Activated CD4-positive, alpha-beta T cell treated with anti-CD3 and anti-CD28 coated beads, Interleukin-2, Interleukin-6, amounts not matched to agents 100 ng/mL and 50 ng/mL, durations not matched to agents 16 hours and 8 hours (primary cell): ENCODE measurements around the gene WDR49.
"Not testable (repeated sequence)": the region's sequence is repeated elsewhere in the genome, so short reads cannot be mapped to it uniquely, and the experiment has no call there.

Source experiments
- DNase-seq: peaks from one replicate; pipeline ENCODE4 v3.0.0-alpha.2; 2020

The WDR49 gene

DNA sequence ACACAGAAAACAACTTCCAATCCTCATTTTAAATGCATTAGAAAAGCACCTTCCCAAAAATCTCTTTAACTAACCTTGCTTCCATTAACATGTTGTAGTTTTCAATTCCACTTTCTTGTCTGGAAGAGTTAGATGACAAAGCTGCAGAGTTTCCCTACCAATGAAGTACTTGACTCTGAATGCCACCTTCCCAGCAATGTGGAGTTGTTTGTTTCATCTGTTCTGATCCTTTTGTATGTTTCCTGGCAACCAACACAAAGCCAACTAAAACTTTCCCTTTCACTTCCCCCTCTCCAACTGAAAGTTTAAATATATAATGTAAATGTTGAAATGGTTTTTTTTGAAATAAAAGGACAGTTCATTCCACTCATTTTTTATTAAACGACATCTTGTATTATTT is at the start of gene WDR49:
Gene WDR49, minus strand, starts transcription at position 183 of the 400 bp plus-strand sequence. CDS start 517 bp downstream, outside the sequence.
- no peak for DNase-seq

DNA sequence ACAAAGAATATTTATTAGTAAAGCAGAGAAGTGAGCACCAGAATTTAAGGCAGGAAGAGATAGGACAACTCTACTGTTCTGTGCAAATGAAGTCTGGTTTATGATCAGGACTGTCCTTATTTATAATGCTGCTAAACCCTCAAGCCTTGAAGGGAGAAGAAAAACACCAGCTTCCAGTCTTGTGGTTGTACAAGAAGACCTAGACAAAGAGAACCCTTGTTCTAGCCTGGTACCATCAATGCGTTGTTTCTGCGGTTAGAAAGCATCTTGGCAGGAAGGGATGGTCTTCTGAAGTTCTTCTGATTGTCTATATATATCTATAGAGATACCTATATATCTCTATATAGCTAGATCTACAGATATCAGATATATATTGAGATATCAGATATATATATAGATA is 47.2 kb upstream of the WDR49 start:
- no peak for DNase-seq

GRCh38 chr3:167700046-167700445 is 46.3 kb upstream of the WDR49 start:
- no peak for DNase-seq

GRCh38 chr3:167694121-167694520 is 40.4 kb upstream of the WDR49 start:
- no peak for DNase-seq

- peak; percentile 82 for DNase-seq
Measured at GRCh38 chr3:167691366-167691765, 37.6 kb upstream of the WDR49 start.

DNA sequence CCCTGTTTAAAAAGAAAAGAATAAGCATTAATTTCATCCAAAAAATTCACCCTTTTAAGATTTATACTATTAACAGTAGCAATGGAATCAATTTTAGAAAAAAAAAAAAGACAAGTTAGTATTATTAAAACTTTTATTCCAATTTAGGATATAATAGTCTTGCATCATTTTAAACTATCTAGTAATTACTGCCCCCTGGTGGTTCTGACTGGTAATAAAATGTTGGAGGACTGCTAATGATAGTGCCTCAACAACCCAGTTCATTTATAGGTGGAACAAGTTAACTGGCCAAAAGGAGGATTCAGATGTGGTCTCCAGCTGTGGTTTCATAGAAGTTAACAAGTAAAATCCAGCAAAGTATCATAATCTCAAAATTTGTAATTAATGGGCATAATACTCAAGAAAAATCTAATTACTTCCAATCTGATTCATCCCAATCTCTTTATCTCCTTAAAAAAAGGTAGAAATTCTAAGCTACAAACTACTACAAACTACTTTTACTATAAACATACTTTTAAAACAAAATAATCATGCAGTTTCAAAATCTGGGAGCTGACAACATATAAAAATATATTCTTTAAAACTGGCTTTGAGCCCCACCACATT is 30.7 kb upstream of the WDR49 start:
- peak; percentile 77 for DNase-seq

GRCh38 chr3:167679526-167679925 is 25.8 kb upstream of the WDR49 start:
- DNase-seq = no peak

DNA sequence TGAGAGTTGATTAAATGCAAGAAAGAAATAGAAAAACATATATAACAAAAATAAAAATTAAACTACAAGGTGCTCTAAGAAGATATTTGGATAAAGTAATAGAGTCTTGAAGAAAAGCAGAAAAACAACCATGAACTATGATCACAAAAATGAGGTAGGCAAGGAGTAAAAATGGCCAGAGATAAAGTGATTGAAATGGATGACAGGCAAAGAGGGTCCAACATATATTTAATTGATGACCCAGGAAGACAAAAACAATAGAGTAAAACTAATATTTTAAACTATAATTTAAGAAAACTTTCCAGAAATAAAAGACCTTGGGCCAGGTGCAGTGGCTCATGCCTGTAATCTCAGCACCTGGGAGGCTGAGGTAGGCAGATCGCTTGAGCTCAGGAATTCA is 22.1 kb upstream of the WDR49 start:
- no peak for DNase-seq

DNA sequence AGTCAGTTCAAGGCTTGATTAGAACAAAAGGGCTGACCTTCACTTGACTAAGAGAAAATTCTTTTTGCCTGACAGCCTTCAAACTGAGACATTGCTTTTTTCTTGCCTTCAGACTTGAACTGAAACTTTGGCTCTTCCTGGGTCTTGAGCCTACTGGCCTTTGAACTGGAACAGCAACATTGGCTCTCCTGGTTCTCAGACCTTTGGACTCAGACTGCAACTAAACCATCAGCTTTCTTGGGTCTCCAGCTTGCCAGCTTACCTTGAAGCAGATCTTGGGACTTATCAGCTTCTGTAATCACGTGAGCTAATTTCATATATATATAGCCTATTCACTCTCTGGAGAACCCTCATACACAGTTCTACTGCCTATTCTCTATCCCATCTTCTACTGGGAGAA is 19.5 kb upstream of the WDR49 start:
- no peak for DNase-seq

DNA sequence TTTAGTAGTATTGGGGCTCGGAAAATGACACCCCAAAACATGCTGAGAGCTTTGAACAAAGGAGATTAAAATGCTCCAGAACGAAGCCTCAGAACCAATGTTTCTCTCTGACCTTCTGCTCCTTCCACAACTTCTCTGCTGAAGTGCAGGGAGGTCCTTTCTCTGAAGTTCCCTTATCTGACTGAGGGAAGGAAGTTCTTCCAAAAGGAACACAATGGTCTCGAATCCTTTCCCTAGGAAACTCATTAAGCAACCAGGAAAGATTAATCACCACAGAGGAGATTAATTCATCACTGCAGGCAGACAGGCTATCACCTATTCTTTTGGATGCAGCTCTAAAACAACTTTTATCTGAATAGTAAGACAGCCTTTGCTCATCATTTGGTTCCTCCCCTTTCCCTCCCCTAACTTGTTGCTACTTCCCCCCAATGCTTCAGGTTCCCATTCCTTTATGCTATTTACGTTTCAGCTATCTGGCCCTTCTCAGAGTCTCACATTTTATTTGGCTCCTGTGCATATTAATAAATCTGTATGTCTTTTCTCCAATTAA is 18.2 kb upstream of the WDR49 start:
- DNase-seq = no peak

DNA sequence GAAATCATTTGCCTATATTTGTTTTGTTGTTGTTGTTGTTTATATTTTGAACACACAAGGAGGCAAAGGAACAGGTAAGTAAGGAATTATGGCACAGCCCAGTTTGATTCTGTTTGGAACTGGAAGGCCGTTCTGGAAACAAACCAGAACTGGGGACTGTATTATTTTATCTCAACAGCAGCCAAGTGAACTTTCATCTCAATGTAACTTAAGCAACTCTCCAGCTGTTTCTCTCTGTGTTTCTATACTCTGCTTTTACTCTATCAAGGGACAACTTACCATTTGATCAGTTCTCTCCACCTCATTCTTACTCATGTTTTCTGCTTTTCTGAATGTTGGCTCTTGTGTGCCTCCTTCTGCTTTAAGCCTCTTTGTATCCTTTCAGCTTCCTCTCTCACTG is 16.0 kb upstream of the WDR49 start:
- DNase-seq = no peak

GRCh38 chr3:167668651-167669050 is 14.9 kb upstream of the WDR49 start:
- DNase-seq = no peak

GRCh38 chr3:167666563-167666962 is 12.8 kb upstream of the WDR49 start:
- no peak for DNase-seq

GRCh38 chr3:167662919-167663400 is 9.2 kb upstream of the WDR49 start:
- DNase-seq = no peak

- DNase-seq = no peak
Measured at GRCh38 chr3:167657684-167658225, 4.0 kb upstream of the WDR49 start.

GRCh38 chr3:167656821-167657220 is 3.1 kb upstream of the WDR49 start:
- DNase-seq = no peak

- DNase-seq = no peak
Measured at GRCh38 chr3:167653155-167653554, 587 bp downstream of the WDR49 start.

DNA sequence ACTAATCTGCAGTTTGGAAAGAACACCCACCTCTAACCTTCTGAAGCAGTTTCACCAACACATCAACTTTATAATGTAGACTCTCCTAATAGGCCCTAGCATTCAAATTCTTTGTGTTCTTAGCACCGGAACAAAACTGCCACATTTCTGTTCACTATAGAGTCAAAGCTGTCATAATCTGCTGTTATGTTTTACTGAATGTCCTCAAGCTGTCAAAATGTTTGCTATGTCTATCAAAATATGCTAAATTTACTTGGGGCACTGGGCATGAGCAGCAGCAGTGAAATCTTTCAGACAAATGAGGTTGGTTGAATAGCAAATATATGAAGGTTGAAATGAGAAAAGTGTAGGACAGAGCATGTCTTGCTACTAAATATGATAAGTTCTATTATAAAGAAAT is 1.9 kb downstream of the WDR49 start:
- DNase-seq = no peak

GRCh38 chr3:167650459-167650858 is 3.3 kb downstream of the WDR49 start:
- DNase-seq = no peak

GRCh38 chr3:167649746-167650145 is 4.0 kb downstream of the WDR49 start:
- DNase-seq = no peak

GRCh38 chr3:167644611-167645010 is 9.1 kb downstream of the WDR49 start:
- no peak for DNase-seq

- DNase-seq = no peak
Measured at GRCh38 chr3:167631471-167631870, 22.3 kb downstream of the WDR49 start.

DNA sequence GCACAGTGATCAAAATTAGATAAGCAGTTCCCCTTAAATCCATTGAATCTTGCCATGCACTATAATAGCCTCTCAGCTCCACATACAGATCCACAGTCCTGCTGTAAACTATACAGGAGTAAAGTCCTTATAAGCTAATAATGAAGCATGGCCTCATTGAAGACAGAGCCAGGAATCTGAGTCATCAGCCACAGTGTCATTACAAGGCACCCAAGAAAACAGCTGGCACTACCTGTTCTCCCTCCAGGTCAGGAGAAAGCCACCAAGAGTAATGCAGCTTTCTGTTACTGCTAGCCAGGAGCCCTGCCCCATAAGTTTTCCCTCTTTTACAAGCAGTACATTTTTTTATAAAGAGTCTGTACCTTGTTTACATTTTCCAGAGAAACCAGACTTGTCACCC is 27.3 kb downstream of the WDR49 start:
- DNase-seq = no peak

- DNase-seq = no peak
Measured at GRCh38 chr3:167615030-167615429, 38.7 kb downstream of the WDR49 start.

GRCh38 chr3:167614196-167614595 is 39.5 kb downstream of the WDR49 start:
- DNase-seq = not testable (repeated sequence)
